ENCODE data around the gene ZNF670.
"Not testable (repeated sequence)": the region's sequence is repeated elsewhere in the genome, so short reads cannot be mapped to it uniquely, and the experiment has no call there.

ZNF670 gene

GRCh38 chr1:247078258-247079140, at the start of gene ZNF670:
TSS of gene ZNF670 (minus strand) at chr1:247078811. CDS start at chr1:247078596, 215 bp downstream.
- peak; percentile 80 for DNase-seq (ENCODE audit: low spot score)

GRCh38 chr1:247127519-247128282, 49.1 kb upstream of the ZNF670 start:
- DNase-seq (ENCODE audit: low spot score) = not testable (repeated sequence)

GRCh38 chr1:247126601-247127000, 48.0 kb upstream of the ZNF670 start:
- DNase-seq (ENCODE audit: low spot score) = not testable (repeated sequence)

GRCh38 chr1:247126166-247126565, 47.6 kb upstream of the ZNF670 start:
- DNase-seq (ENCODE audit: low spot score) = not testable (repeated sequence)

- DNase-seq (ENCODE audit: low spot score) = no peak
These were observed 42.8 kb upstream of the ZNF670 start for GRCh38 chr1:247121382-247121781.

- DNase-seq (ENCODE audit: low spot score) = not testable (repeated sequence)
These were observed 41.7 kb upstream of the ZNF670 start for GRCh38 chr1:247120408-247120668.

- no peak for DNase-seq (ENCODE audit: low spot score)
These were observed 41.2 kb upstream of the ZNF670 start for GRCh38 chr1:247119600-247120407.

GRCh38 chr1:247118946-247119446, 40.4 kb upstream of the ZNF670 start:
- no peak for DNase-seq (ENCODE audit: low spot score)

GRCh38 chr1:247115545-247115944, 36.9 kb upstream of the ZNF670 start:
- DNase-seq (ENCODE audit: low spot score) = no peak

GRCh38 chr1:247115141-247115510, 36.5 kb upstream of the ZNF670 start:
- no peak for DNase-seq (ENCODE audit: low spot score)

- DNase-seq (ENCODE audit: low spot score) = no peak
These were observed 35.9 kb upstream of the ZNF670 start for GRCh38 chr1:247114351-247115140.

GRCh38 chr1:247113733-247114271, 35.2 kb upstream of the ZNF670 start:
- DNase-seq (ENCODE audit: low spot score) = no peak

GRCh38 chr1:247113094-247113497, 34.5 kb upstream of the ZNF670 start:
- no peak for DNase-seq (ENCODE audit: low spot score)

GRCh38 chr1:247112479-247112781, 33.8 kb upstream of the ZNF670 start:
- DNase-seq (ENCODE audit: low spot score) = no peak

GRCh38 chr1:247111700-247112478, 33.3 kb upstream of the ZNF670 start:
- DNase-seq (ENCODE audit: low spot score) = no peak

GRCh38 chr1:247111259-247111699, 32.7 kb upstream of the ZNF670 start:
- DNase-seq (ENCODE audit: low spot score) = no peak

- DNase-seq (ENCODE audit: low spot score) = peak; percentile 20
These were observed 32.1 kb upstream of the ZNF670 start for GRCh38 chr1:247110627-247111258.

GRCh38 chr1:247107694-247108093, 29.1 kb upstream of the ZNF670 start:
- DNase-seq (ENCODE audit: low spot score) = no peak

- DNase-seq (ENCODE audit: low spot score) = no peak
These were observed 27.4 kb upstream of the ZNF670 start for GRCh38 chr1:247105966-247106365.

- DNase-seq (ENCODE audit: low spot score) = no peak
These were observed 26.4 kb upstream of the ZNF670 start for GRCh38 chr1:247104965-247105364.
